Neural crest cell (in vitro differentiated cells): Measurements from ENCODE around the gene ELMO1. TPM values are rescaled to one million over a fixed set of nuclear protein-coding genes. Genes with fewer than 3 reads are reported as not detected.

Source experiments
- DNase-seq: peaks from one replicate; pipeline ENCODE4 v3.0.0; 2021; ENCODE audit warnings: low read depth, mixed read lengths, low spot score
- H3K27ac Mint-ChIP-seq: one replicate; pipeline ENCODE4 v1.8.0; 2021; ENCODE audit warnings: mild to moderate bottlenecking, mixed read lengths; ENCODE audit not compliant: unreplicated experiment
- H3K27me3 Mint-ChIP-seq: 2 replicates; pipeline ENCODE4 v1.8.0; 2021; ENCODE audit warnings: low read depth, mild to moderate bottlenecking, mixed read lengths
- H3K36me3 Mint-ChIP-seq: 2 replicates; pipeline ENCODE4 v1.8.0; 2021; ENCODE audit warnings: low read depth, mild to moderate bottlenecking, mixed read lengths
- H3K4me1 Mint-ChIP-seq: 2 replicates; pipeline ENCODE4 v1.8.0; 2021; ENCODE audit warnings: mixed read lengths
- H3K4me3 Mint-ChIP-seq: one replicate; pipeline ENCODE4 v1.8.0; 2021; ENCODE audit warnings: mild to moderate bottlenecking, mixed read lengths
- H3K9me3 Mint-ChIP-seq: 2 replicates; pipeline ENCODE4 v1.8.0; 2021; ENCODE audit warnings: mixed read lengths
- total RNA-seq: library from RNA; stranded (reverse); gene quantifications from 2 replicates; pipeline ENCODE4 v1.2.1, GENCODE V29; 2021
- TF ChIP-seq, protein P1 (sequence below): fragments of 200-600 bp; sonication (generic); conservative IDR thresholded peaks from 2 replicates; pipeline ENCODE4 v1.5.0; 2021; ENCODE audit warnings: antibody characterized with exemption, mild to moderate bottlenecking

The ELMO1 gene
- total RNA-seq, 1 donor from 2014 or later, result 7.4 TPM

DNA sequence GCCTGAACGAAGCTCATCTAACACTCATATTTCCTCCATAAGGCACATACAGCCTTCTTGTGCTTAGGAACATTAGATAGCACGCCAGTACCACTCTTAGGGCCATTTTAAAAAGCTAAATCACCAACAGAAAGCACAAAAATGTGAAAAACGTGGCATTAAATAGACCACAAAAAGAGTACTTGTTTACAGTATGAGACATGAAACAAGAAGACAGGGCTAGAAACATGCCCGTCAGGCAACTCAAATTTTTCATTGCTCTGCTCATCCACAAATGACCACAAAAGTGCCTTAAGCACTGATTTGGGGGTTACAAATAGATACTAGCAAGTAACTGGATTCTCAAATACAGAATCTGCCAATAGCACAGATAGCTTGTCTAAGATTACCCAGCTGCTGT, 67.8 kb downstream of the ELMO1 start:
- H3K36me3 Mint-ChIP-seq, result peaks cover 9% of the 10 kb centered on the region

DNA sequence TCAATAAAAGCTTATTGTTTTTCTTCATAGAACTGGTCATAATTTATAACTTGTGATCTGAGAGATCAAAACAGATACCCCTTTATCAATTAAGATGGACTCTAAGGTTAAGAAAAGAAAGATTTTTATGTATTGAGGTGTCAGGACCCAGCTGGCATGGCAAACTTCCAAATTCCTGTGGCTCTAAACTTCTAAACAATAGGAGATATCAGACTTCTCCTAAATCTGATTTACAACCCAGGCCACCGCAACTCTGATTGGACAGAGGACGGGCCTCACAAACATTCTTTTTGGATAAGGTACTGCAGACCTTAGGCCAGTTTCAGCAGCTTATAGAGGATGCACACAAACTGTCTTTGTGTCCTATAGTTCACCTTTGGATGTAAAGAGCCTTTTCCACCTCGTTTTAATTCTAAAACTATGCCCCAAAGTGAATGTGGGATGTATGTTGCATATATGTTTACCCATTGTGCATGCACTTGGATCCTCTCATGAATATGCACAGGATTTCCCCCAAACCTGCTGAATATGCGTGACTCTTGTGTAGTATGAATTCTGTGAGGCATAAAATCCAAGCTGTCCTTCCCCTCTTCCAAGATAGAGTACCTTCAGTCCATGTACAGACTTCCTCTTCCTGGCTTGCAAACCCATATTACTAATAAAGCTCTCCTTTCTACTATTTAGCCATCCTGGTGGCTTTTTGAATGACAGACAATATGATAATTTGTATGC, 69.0 kb downstream of the ELMO1 start:
- no peaks in the 10 kb centered on the region for H3K27me3 Mint-ChIP-seq
- H3K9me3 Mint-ChIP-seq, result peaks cover 12% of the 10 kb centered on the region
- no peaks in the 10 kb centered on the region for H3K4me1 Mint-ChIP-seq
- H3K36me3 Mint-ChIP-seq, result peaks cover 9% of the 10 kb centered on the region
- no peak overlapping the region for H3K27ac Mint-ChIP-seq
- no peak for DNase-seq
- no peak overlapping the region for H3K4me3 Mint-ChIP-seq
- TF ChIP-seq, protein P1, sequence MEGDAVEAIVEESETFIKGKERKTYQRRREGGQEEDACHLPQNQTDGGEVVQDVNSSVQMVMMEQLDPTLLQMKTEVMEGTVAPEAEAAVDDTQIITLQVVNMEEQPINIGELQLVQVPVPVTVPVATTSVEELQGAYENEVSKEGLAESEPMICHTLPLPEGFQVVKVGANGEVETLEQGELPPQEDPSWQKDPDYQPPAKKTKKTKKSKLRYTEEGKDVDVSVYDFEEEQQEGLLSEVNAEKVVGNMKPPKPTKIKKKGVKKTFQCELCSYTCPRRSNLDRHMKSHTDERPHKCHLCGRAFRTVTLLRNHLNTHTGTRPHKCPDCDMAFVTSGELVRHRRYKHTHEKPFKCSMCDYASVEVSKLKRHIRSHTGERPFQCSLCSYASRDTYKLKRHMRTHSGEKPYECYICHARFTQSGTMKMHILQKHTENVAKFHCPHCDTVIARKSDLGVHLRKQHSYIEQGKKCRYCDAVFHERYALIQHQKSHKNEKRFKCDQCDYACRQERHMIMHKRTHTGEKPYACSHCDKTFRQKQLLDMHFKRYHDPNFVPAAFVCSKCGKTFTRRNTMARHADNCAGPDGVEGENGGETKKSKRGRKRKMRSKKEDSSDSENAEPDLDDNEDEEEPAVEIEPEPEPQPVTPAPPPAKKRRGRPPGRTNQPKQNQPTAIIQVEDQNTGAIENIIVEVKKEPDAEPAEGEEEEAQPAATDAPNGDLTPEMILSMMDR, result no peak

More for the DNA sequence above, 67.8 kb downstream of the ELMO1 start:
- no peak for DNase-seq
- TF ChIP-seq, protein P1, result no peak
- Mint-ChIP-seq H3K4me1 (no peaks in the 10 kb centered on the region), H3K27ac (no peak overlapping the region), H3K4me3 (no peak overlapping the region), H3K27me3 (no peaks in the 10 kb centered on the region), H3K9me3 (peaks cover 12% of the 10 kb centered on the region)

DNA sequence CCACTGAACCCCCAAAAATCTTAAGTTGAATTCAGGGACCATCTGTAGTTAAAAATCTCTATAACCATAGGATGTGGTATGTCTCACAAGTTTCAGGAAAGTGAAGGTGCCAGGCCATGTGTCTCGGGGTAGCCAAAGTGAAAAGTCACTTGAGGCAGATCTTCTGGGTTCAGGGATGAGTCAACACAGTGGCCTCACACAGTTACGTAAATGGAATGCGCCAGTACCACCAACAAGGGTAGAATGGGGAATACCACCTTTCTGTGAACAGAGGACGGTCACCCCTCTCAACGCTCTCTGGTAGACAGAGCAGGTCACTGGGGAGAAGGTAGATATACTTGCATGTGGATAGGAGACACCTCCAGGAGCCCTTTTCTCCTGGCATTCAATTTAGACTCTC, 71.4 kb downstream of the ELMO1 start:
- no peak overlapping the region for H3K4me3 Mint-ChIP-seq
- no peak overlapping the region for H3K27ac Mint-ChIP-seq
- peaks cover 13% of the 10 kb centered on the region for H3K36me3 Mint-ChIP-seq
- no peaks in the 10 kb centered on the region for H3K4me1 Mint-ChIP-seq
- TF ChIP-seq, protein P1, result no peak
- peaks cover 12% of the 10 kb centered on the region for H3K9me3 Mint-ChIP-seq
- no peaks in the 10 kb centered on the region for H3K27me3 Mint-ChIP-seq
- DNase-seq, result no peak

DNA sequence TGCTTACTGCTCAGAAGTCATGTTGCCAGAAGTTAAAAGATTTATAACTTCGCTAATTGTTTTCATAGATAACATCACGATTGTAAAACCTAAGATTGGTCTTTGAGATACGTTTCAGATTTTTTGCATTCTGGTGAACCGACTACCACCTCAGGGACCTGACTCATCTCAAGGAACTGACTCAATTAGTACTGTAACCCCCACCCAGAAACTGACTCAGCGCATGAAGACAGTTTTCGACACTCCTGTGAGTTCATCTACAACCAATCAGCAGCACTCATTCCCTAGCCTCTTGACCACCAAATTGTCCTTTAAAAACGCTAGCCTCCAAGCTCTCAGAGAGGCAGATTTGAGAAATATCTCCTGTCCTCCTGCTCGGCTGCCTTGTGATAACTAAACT, 72.3 kb downstream of the ELMO1 start:
- Mint-ChIP-seq H3K27ac (no peak overlapping the region), H3K9me3 (peaks cover 12% of the 10 kb centered on the region), H3K4me1 (no peaks in the 10 kb centered on the region), H3K36me3 (peaks cover 13% of the 10 kb centered on the region), H3K4me3 (no peak overlapping the region), H3K27me3 (no peaks in the 10 kb centered on the region)
- no peak for DNase-seq
- TF ChIP-seq, protein P1, result no peak

DNA sequence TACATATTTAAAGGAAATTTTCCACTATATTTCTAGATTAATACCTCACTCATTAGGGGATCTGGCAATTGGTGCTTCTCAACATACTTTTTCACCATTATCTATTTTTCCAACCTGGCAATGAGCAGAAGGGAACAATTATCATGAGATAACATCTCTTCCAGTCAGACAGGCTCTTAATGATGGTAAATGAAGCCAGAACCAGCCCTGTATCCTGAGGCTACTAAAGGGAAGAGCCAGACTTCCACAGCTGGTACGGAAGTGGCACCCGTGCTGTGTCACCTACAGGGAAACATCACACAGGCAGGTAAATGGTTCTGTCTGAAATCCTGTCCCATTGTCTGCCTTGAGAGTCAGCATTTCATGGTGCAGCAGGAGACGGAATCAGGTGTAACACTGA, 75.9 kb downstream of the ELMO1 start:
- H3K36me3 Mint-ChIP-seq, result peaks cover 10% of the 10 kb centered on the region
- H3K9me3 Mint-ChIP-seq, result peaks cover 8% of the 10 kb centered on the region
- H3K27ac Mint-ChIP-seq, result no peak overlapping the region
- TF ChIP-seq, protein P1, result no peak
- no peaks in the 10 kb centered on the region for H3K27me3 Mint-ChIP-seq
- no peaks in the 10 kb centered on the region for H3K4me1 Mint-ChIP-seq
- no peak for DNase-seq
- no peak overlapping the region for H3K4me3 Mint-ChIP-seq
